Right cardiac atrium (tissue), 5 donors: ENCODE measurements around the gene FZR1. TPM values are rescaled to one million over a fixed set of nuclear protein-coding genes. Genes with fewer than 3 reads are reported as not detected.
A peak's percentile ranks its signal among the peaks of the same experiment; 100 is the strongest.
"Not testable (repeated sequence)": the region's sequence is repeated elsewhere in the genome, so short reads cannot be mapped to it uniquely, and the experiment has no call there.

Source experiments
- ATAC-seq, 2 donors: fragments of 200-7000 bp; cut with Tn5 transposase; one replicate each; pipeline versions ENCODE4 v1.8.0 to v1.9.1; 2020; ENCODE audit warnings: moderate library complexity in 2 of 2, mild to moderate bottlenecking in 1 of 2
- DNase-seq, 3 donors: peaks; one replicate each; pipeline ENCODE4 v3.0.0-alpha.2; 2020
- H3K27ac ChIP-seq: one replicate; pipeline ENCODE4 v1.5.1; 2013; ENCODE audit warnings: mild to moderate bottlenecking, low read length, control low read depth, moderate library complexity
- H3K27me3 ChIP-seq: one replicate; pipeline ENCODE4 v1.6.1; 2013; ENCODE audit not compliant: control insufficient read depth, insufficient read depth
- H3K4me1 ChIP-seq: one replicate; pipeline ENCODE4 v1.6.1; 2013; ENCODE audit warnings: low read length; ENCODE audit not compliant: control insufficient read depth, insufficient read depth
- H3K4me3 ChIP-seq: one replicate; pipeline ENCODE4 v1.5.1; 2013; ENCODE audit warnings: low read length, control low read depth
- H3K9me3 ChIP-seq: one replicate; pipeline ENCODE4 v1.6.1; 2013; ENCODE audit warnings: low read length; ENCODE audit not compliant: control insufficient read depth
- WGBS: extraction: QIAGEN DNeasy Blood & Tissue Kit; methylation state at CpG from one replicate; pipeline ENCODE4 v1.1.7; 2013; 5-methylcytosine and 5-hydroxymethylcytosine counted together
- intact Hi-C, 4 donors: fragments of 100-400 bp; cut with DNase I; formaldehyde crosslinking; loops; one replicate each; pipeline versions ENCODE4 v1.11.0 to v1.14.0; 2022 to 2023
- polyA plus RNA-seq: library from polyadenylated mRNA; stranded (reverse); fragments of 200-250 nt; gene quantifications from one replicate; pipeline ENCODE4 v1.2.3, GENCODE V29; 2013
- total RNA-seq, 4 donors: library from RNA; stranded (reverse); fragmentation: NEBNext Ultra II Directional; extraction: Animal tissue kit (Norgen Biotek cat#: 25700); gene quantifications; one replicate each; pipeline ENCODE4 v1.2.1, GENCODE V29; 2021
- donor health status: healthy with polysubstance abuse.
- donor health status: DM: no; HTN: yes; CAD: no.
- donor health status: DM: no; HTN: no; CAD: no.
- donor health status: DM: no; HTN: yes; CAD: no; lungs with severe emphysema.
- donor health status: DM: yes; HTN: yes; CAD: no.

Gene FZR1
- total and polyA plus RNA-seq, 5 donors, result 14.3 to 23.3 (median 20.4) TPM

- Histone ChIP-seq H3K4me3 (no peak overlapping the region), H3K9me3 (no peaks in the 10 kb centered on the region), H3K4me1 (no peaks in the 10 kb centered on the region), H3K27ac (no peak overlapping the region), H3K27me3 (no peaks in the 10 kb centered on the region)
- WGBS, result 97% methylated on average over 21 of the region's 21 CpGs
- DNase-seq (peak in 1 of 3 donors; percentile 45), ATAC-seq (no peak)
- intact Hi-C loops, result no loop called here
These were observed 21.3 kb downstream of the FZR1 start for GRCh38 chr19:3527238-3527910.

GRCh38 chr19:3528080-3528479, 22.0 kb downstream of the FZR1 start:
- Histone ChIP-seq H3K27me3 (no peaks in the 10 kb centered on the region), H3K27ac (no peak overlapping the region), H3K9me3 (no peaks in the 10 kb centered on the region), H3K4me1 (no peaks in the 10 kb centered on the region), H3K4me3 (no peak overlapping the region)
- DNase-seq (peak in 1 of 3 donors; percentile 38), ATAC-seq (no peak)
- intact Hi-C loops, result no loop called here
- WGBS, result 99% methylated on average over 14 of the region's 14 CpGs

GRCh38 chr19:3528539-3529211, 22.6 kb downstream of the FZR1 start:
- H3K9me3 ChIP-seq, result no peaks in the 10 kb centered on the region
- 96% methylated on average over 20 of the region's 20 CpGs for WGBS
- no peak for DNase-seq
- intact Hi-C loops, result no loop called here
- H3K27ac ChIP-seq, result no peak overlapping the region
- no peak for ATAC-seq
- no peaks in the 10 kb centered on the region for H3K4me1 ChIP-seq
- no peaks in the 10 kb centered on the region for H3K27me3 ChIP-seq
- no peak overlapping the region for H3K4me3 ChIP-seq

GRCh38 chr19:3529299-3529698, 23.2 kb downstream of the FZR1 start:
- H3K4me1 ChIP-seq, ATAC-seq, H3K4me3 ChIP-seq, DNase-seq, H3K27ac ChIP-seq, intact Hi-C loops, H3K9me3 ChIP-seq, H3K27me3 ChIP-seq: not testable (repeated sequence)
- 99% methylated on average over 7 of the region's 7 CpGs for WGBS

GRCh38 chr19:3530389-3530788, 24.3 kb downstream of the FZR1 start:
- Histone ChIP-seq H3K27ac (no peak overlapping the region), H3K4me1 (no peaks in the 10 kb centered on the region), H3K4me3 (no peak overlapping the region), H3K9me3 (no peaks in the 10 kb centered on the region), H3K27me3 (no peaks in the 10 kb centered on the region)
- DNase-seq (no peak), ATAC-seq (no peak)
- WGBS, result 98% methylated on average over 12 of the region's 12 CpGs
- intact Hi-C loops, result no loop called here

- H3K4me1 ChIP-seq, result no peaks in the 10 kb centered on the region
- no peak overlapping the region for H3K4me3 ChIP-seq
- no peaks in the 10 kb centered on the region for H3K27me3 ChIP-seq
- intact Hi-C loops, result no loop called here
- H3K9me3 ChIP-seq, result no peaks in the 10 kb centered on the region
- DNase-seq, result no peak
- WGBS, result 92% methylated on average over 29 of the region's 29 CpGs
- no peak for ATAC-seq
- no peak overlapping the region for H3K27ac ChIP-seq
These were observed 25.6 kb downstream of the FZR1 start for GRCh38 chr19:3531716-3532115.

GRCh38 chr19:3532154-3532786, 26.2 kb downstream of the FZR1 start:
- Histone ChIP-seq H3K27ac (no peak overlapping the region), H3K9me3 (no peaks in the 10 kb centered on the region), H3K4me1 (no peaks in the 10 kb centered on the region), H3K27me3 (no peaks in the 10 kb centered on the region), H3K4me3 (no peak overlapping the region)
- ATAC-seq (no peak), DNase-seq (no peak)
- intact Hi-C loops, result no loop called here
- WGBS, result 94% methylated on average over 33 of the region's 33 CpGs

GRCh38 chr19:3533033-3533432, 26.9 kb downstream of the FZR1 start:
- Histone ChIP-seq H3K27ac (no peak overlapping the region), H3K27me3 (no peaks in the 10 kb centered on the region), H3K9me3 (no peaks in the 10 kb centered on the region), H3K4me1 (no peaks in the 10 kb centered on the region), H3K4me3 (no peak overlapping the region)
- intact Hi-C loops, result no loop called here
- ATAC-seq (no peak), DNase-seq (no peak)
- WGBS, result 93% methylated on average over 17 of the region's 17 CpGs

GRCh38 chr19:3533563-3534216, 27.6 kb downstream of the FZR1 start:
- no peak for DNase-seq
- Histone ChIP-seq H3K4me3 (no peak overlapping the region), H3K27ac (no peak overlapping the region), H3K27me3 (no peaks in the 10 kb centered on the region), H3K9me3 (no peaks in the 10 kb centered on the region), H3K4me1 (no peaks in the 10 kb centered on the region)
- WGBS, result 80% methylated on average over 12 of the region's 12 CpGs
- ATAC-seq, result no peak
- intact Hi-C loops, result no loop called here

- intact Hi-C loops, result no loop called here
- DNase-seq, result no peak
- ATAC-seq, result no peak
- 92% methylated on average over 38 of the region's 38 CpGs for WGBS
- Histone ChIP-seq H3K9me3 (no peaks in the 10 kb centered on the region), H3K27me3 (no peaks in the 10 kb centered on the region), H3K27ac (no peak overlapping the region), H3K4me1 (no peaks in the 10 kb centered on the region), H3K4me3 (no peak overlapping the region)
These were observed 28.5 kb downstream of the FZR1 start for GRCh38 chr19:3534375-3535234.
